ENCODE measurements around the gene CCL4. TPM values are rescaled to one million over a fixed set of nuclear protein-coding genes. Genes with fewer than 3 reads are reported as not detected.
A peak's percentile ranks its signal among the peaks of the same experiment; 100 is the strongest.
"Not testable (repeated sequence)": the region's sequence is repeated elsewhere in the genome, so short reads cannot be mapped to it uniquely, and the experiment has no call there.

The CCL4 gene
- total and polyA plus RNA-seq, 7 experiments from 2014 or later = 0.74 to 35.6 (median 2.2) TPM

- Mint-ChIP-seq H3K9me3 (no peaks in the 10 kb centered on the region), H3K27ac (no peak overlapping the region), H3K4me1 (peaks cover 0 to 42% (median 0%) of the 10 kb centered on the region in 7 donors), H3K27me3 (peaks cover 12 to 29% (median 27%) of the 10 kb centered on the region in 5 donors), H3K4me3 (no peak overlapping the region), H3K36me3 (no peaks in the 10 kb centered on the region)
- CTCF ChIA-PET = interaction anchor here (0.5 kb wide), 1 partner anchor 13 kb away, joined by 3 read pairs; no protein-coding TSS in a partner anchor
- ATAC-seq (no peak), DNase-seq (no peak)
- Histone ChIP-seq H3K27ac (ENCODE audit: low read depth, low read length) (no peak overlapping the region), H3K9me3 (ENCODE audit: control insufficient read depth in 2 of 3, low read length in 3 of 3) (no peaks in the 10 kb centered on the region), H3K36me3 (ENCODE audit: control insufficient read depth in 2 of 3, insufficient read depth in 3 of 3, low read length in 3 of 3) (no peaks in the 10 kb centered on the region), H3K27me3 (ENCODE audit: control insufficient read depth in 2 of 2, insufficient read depth in 2 of 2, low read length in 2 of 2) (no peaks in the 10 kb centered on the region), H3K4me3 (ENCODE audit: low read length) (no peak overlapping the region), H3K4me1 (ENCODE audit: control insufficient read depth in 2 of 2, insufficient read depth in 2 of 2, low read length in 2 of 2) (peaks cover 0 to 61% of the 10 kb centered on the region in 2 donors)
- intact Hi-C loops (cut with micrococcal nuclease) = no loop called here
- POLR2A ChIA-PET = no interaction called here
Measured at GRCh38 chr17:36086791-36087190, 16.8 kb upstream of the CCL4 start.

GRCh38 chr17:36087471-36087870, 16.2 kb upstream of the CCL4 start:
- ATAC-seq; H3K27ac ChIP-seq (ENCODE audit: low read depth, low read length); H3K9me3 Mint-ChIP-seq; H3K4me3 Mint-ChIP-seq; H3K36me3 Mint-ChIP-seq; H3K27ac Mint-ChIP-seq; DNase-seq; H3K4me3 ChIP-seq (ENCODE audit: low read length); H3K36me3 ChIP-seq (ENCODE audit: control insufficient read depth in 2 of 3, insufficient read depth in 3 of 3, low read length in 3 of 3); intact Hi-C loops (cut with micrococcal nuclease); H3K27me3 ChIP-seq (ENCODE audit: control insufficient read depth in 2 of 2, insufficient read depth in 2 of 2, low read length in 2 of 2); H3K9me3 ChIP-seq (ENCODE audit: control insufficient read depth in 2 of 3, low read length in 3 of 3); POLR2A ChIA-PET; CTCF ChIA-PET: not testable (repeated sequence)
- Mint-ChIP-seq H3K4me1 (peaks cover 0 to 42% (median 0%) of the 10 kb centered on the region in 7 donors), H3K27me3 (peaks cover 13 to 31% (median 24%) of the 10 kb centered on the region in 5 donors)
- H3K4me1 ChIP-seq (ENCODE audit: control insufficient read depth in 2 of 2, insufficient read depth in 2 of 2, low read length in 2 of 2) = peaks cover 0 to 54% of the 10 kb centered on the region in 2 donors

GRCh38 chr17:36087897-36088572, 15.6 kb upstream of the CCL4 start:
- H3K9me3 Mint-ChIP-seq; POLR2A ChIA-PET; H3K27me3 ChIP-seq (ENCODE audit: control insufficient read depth in 2 of 2, insufficient read depth in 2 of 2, low read length in 2 of 2); H3K9me3 ChIP-seq (ENCODE audit: control insufficient read depth in 2 of 3, low read length in 3 of 3); H3K27ac ChIP-seq (ENCODE audit: low read depth, low read length); ATAC-seq; DNase-seq; H3K36me3 Mint-ChIP-seq; CTCF ChIA-PET; intact Hi-C loops (cut with micrococcal nuclease); H3K4me3 ChIP-seq (ENCODE audit: low read length); H3K27ac Mint-ChIP-seq; H3K36me3 ChIP-seq (ENCODE audit: control insufficient read depth in 2 of 3, insufficient read depth in 3 of 3, low read length in 3 of 3): not testable (repeated sequence)
- H3K4me1 ChIP-seq (ENCODE audit: control insufficient read depth in 2 of 2, insufficient read depth in 2 of 2, low read length in 2 of 2) = peaks cover 0 to 52% of the 10 kb centered on the region in 2 donors
- Mint-ChIP-seq H3K4me1 (peaks cover 0 to 39% (median 0%) of the 10 kb centered on the region in 7 donors), H3K4me3 (peak overlapping the region in 1 of 10 donors; percentile 67), H3K27me3 (peaks cover 13 to 31% (median 28%) of the 10 kb centered on the region in 5 donors)

GRCh38 chr17:36088670-36089338, 14.8 kb upstream of the CCL4 start:
- no peaks in the 10 kb centered on the region for H3K27me3 ChIP-seq (ENCODE audit: control insufficient read depth in 2 of 2, insufficient read depth in 2 of 2, low read length in 2 of 2)
- H3K4me1 ChIP-seq (ENCODE audit: control insufficient read depth in 2 of 2, insufficient read depth in 2 of 2, low read length in 2 of 2) = peaks cover 0 to 47% of the 10 kb centered on the region in 2 donors
- DNase-seq = no peak
- H3K36me3 ChIP-seq (ENCODE audit: control insufficient read depth in 2 of 3, insufficient read depth in 3 of 3, low read length in 3 of 3) = no peaks in the 10 kb centered on the region
- intact Hi-C loops (cut with micrococcal nuclease) = no loop called here
- peaks cover 13 to 35% (median 29%) of the 10 kb centered on the region in 5 donors for H3K27me3 Mint-ChIP-seq
- peak overlapping the region in 2 of 10 donors; percentile 8 to 38 for H3K4me3 Mint-ChIP-seq
- H3K36me3 Mint-ChIP-seq = no peaks in the 10 kb centered on the region
- no peak overlapping the region for H3K4me3 ChIP-seq (ENCODE audit: low read length)
- H3K4me1 Mint-ChIP-seq = peaks cover 0 to 36% (median 0%) of the 10 kb centered on the region in 7 donors
- peak overlapping the region in 1 of 9 donors; percentile 20 for H3K27ac Mint-ChIP-seq
- ATAC-seq = no peak
- no peaks in the 10 kb centered on the region for H3K9me3 Mint-ChIP-seq
- no peak overlapping the region for H3K27ac ChIP-seq (ENCODE audit: low read depth, low read length)
- H3K9me3 ChIP-seq (ENCODE audit: control insufficient read depth in 2 of 3, low read length in 3 of 3) = no peaks in the 10 kb centered on the region
- CTCF ChIA-PET = no interaction called here
- POLR2A ChIA-PET = no interaction called here

- Histone ChIP-seq H3K9me3 (ENCODE audit: control insufficient read depth in 2 of 3, low read length in 3 of 3) (no peaks in the 10 kb centered on the region), H3K36me3 (ENCODE audit: control insufficient read depth in 2 of 3, insufficient read depth in 3 of 3, low read length in 3 of 3) (no peaks in the 10 kb centered on the region), H3K4me1 (ENCODE audit: control insufficient read depth in 2 of 2, insufficient read depth in 2 of 2, low read length in 2 of 2) (peaks cover 0 to 41% of the 10 kb centered on the region in 2 donors), H3K4me3 (ENCODE audit: low read length) (no peak overlapping the region), H3K27me3 (ENCODE audit: control insufficient read depth in 2 of 2, insufficient read depth in 2 of 2, low read length in 2 of 2) (no peaks in the 10 kb centered on the region), H3K27ac (ENCODE audit: low read depth, low read length) (no peak overlapping the region)
- no peaks in the 10 kb centered on the region for H3K36me3 Mint-ChIP-seq
- ChIA-PET POLR2A (no interaction called here), CTCF (no interaction called here)
- intact Hi-C loops (cut with micrococcal nuclease) = no loop called here
- ATAC-seq = no peak
- H3K4me3 Mint-ChIP-seq = peak overlapping the region in 2 of 10 donors; percentile 8 to 43
- peaks cover 13 to 41% (median 29%) of the 10 kb centered on the region in 5 donors for H3K27me3 Mint-ChIP-seq
- DNase-seq = no peak
- peaks cover 0 to 36% (median 0%) of the 10 kb centered on the region in 7 donors for H3K4me1 Mint-ChIP-seq
- H3K27ac Mint-ChIP-seq = peak overlapping the region in 2 of 9 donors; percentile 60 to 69
- peaks cover 0 to 3% (median 0%) of the 10 kb centered on the region in 11 donors for H3K9me3 Mint-ChIP-seq
Measured at GRCh38 chr17:36089339-36089865, 14.2 kb upstream of the CCL4 start.

GRCh38 chr17:36089888-36090836, 13.5 kb upstream of the CCL4 start, which contains the start of gene CCL3:
TSS of gene CCL3 (minus strand) at chr17:36090143. CDS start at chr17:36090058, 85 bp downstream.
- no peaks in the 10 kb centered on the region for H3K36me3 Mint-ChIP-seq
- Histone ChIP-seq H3K36me3 (ENCODE audit: control insufficient read depth in 2 of 3, insufficient read depth in 3 of 3, low read length in 3 of 3) (no peaks in the 10 kb centered on the region), H3K27ac (ENCODE audit: low read depth, low read length) (no peak within 1 kb of the TSS), H3K4me1 (ENCODE audit: control insufficient read depth in 2 of 2, insufficient read depth in 2 of 2, low read length in 2 of 2) (peaks cover 0 to 39% of the 10 kb centered on the region in 2 donors), H3K9me3 (ENCODE audit: control insufficient read depth in 2 of 3, low read length in 3 of 3) (no peaks in the 10 kb centered on the region), H3K27me3 (ENCODE audit: control insufficient read depth in 2 of 2, insufficient read depth in 2 of 2, low read length in 2 of 2) (no peaks in the 10 kb centered on the region), H3K4me3 (ENCODE audit: low read length) (no peak within 1 kb of the TSS)
- intact Hi-C loops (cut with micrococcal nuclease) = loop anchor here in 1 of 2 donors (1.0 kb wide), 1 partner anchor 8 kb away; no protein-coding TSS in a partner anchor
- peaks cover 0 to 36% (median 0%) of the 10 kb centered on the region in 7 donors for H3K4me1 Mint-ChIP-seq
- peaks cover 13 to 49% (median 26%) of the 10 kb centered on the region in 5 donors for H3K27me3 Mint-ChIP-seq
- POLR2A ChIA-PET = no interaction called here
- peaks cover 0 to 3% (median 0%) of the 10 kb centered on the region in 11 donors for H3K9me3 Mint-ChIP-seq
- DNase-seq (peak in 1 of 9 donors; percentile 50), ATAC-seq (peak; percentile 76)
- peak within 1 kb of the TSS in 2 of 9 donors; percentile 60 to 69 for H3K27ac Mint-ChIP-seq
- H3K4me3 Mint-ChIP-seq = peak within 1 kb of the TSS in 2 of 10 donors; percentile 8 to 43
- CTCF ChIA-PET = no interaction called here

Data from naive thymus-derived CD4-positive, alpha-beta T cell (primary cell).